DMS153 treated with DMSO at 0.1 percent for 48 hours (cell line): Measurements from ENCODE around the gene MIPEP.
"Not testable (repeated sequence)": the region's sequence is repeated elsewhere in the genome, so short reads cannot be mapped to it uniquely, and the experiment has no call there.

ENCODE experiments used
- DNase-seq: peaks from one replicate; lab custom pipeline; 2025; ENCODE audit not compliant: unreplicated experiment; lab: John Stamatoyannopoulos, UW

The MIPEP gene

GRCh38 chr13:23888658-23889614, at the start of gene MIPEP:
MIPEP (minus strand) TSS chr13:23889400; CDS start chr13:23889320, 80 bp downstream.
- DNase-seq = peak; percentile 92

GRCh38 chr13:23934520-23934919, 45.3 kb upstream of the MIPEP start:
- DNase-seq = no peak

GRCh38 chr13:23928985-23929384, 39.8 kb upstream of the MIPEP start:
- DNase-seq = no peak

- no peak for DNase-seq
Measured at GRCh38 chr13:23923031-23923430, 33.8 kb upstream of the MIPEP start.

GRCh38 chr13:23922005-23922932, 33.1 kb upstream of the MIPEP start:
- DNase-seq = no peak

- DNase-seq = peak; percentile 37
Measured at GRCh38 chr13:23921451-23921888, 32.3 kb upstream of the MIPEP start.

GRCh38 chr13:23919006-23919405, 29.8 kb upstream of the MIPEP start:
- no peak for DNase-seq

- no peak for DNase-seq
Measured at GRCh38 chr13:23918208-23918607, 29.0 kb upstream of the MIPEP start.

- DNase-seq = no peak
Measured at GRCh38 chr13:23915308-23915707, 26.1 kb upstream of the MIPEP start.

GRCh38 chr13:23912469-23912868, 23.3 kb upstream of the MIPEP start:
- no peak for DNase-seq

- DNase-seq = no peak
Measured at GRCh38 chr13:23909606-23910005, 20.4 kb upstream of the MIPEP start.

GRCh38 chr13:23905766-23906165, 16.6 kb upstream of the MIPEP start:
- DNase-seq = no peak

GRCh38 chr13:23903906-23904280, 14.7 kb upstream of the MIPEP start:
- no peak for DNase-seq

- no peak for DNase-seq
Measured at GRCh38 chr13:23902975-23903905, 14.0 kb upstream of the MIPEP start.

GRCh38 chr13:23901365-23901764, 12.2 kb upstream of the MIPEP start:
- no peak for DNase-seq

GRCh38 chr13:23899555-23899954, 10.4 kb upstream of the MIPEP start:
- peak; percentile 19 for DNase-seq

GRCh38 chr13:23898101-23898500, 8.9 kb upstream of the MIPEP start:
- no peak for DNase-seq

- not testable (repeated sequence) for DNase-seq
Measured at GRCh38 chr13:23897452-23897919, 8.3 kb upstream of the MIPEP start, which contains the start of gene C1QTNF9B. C1QTNF9B (minus strand) TSS chr13:23897502.

- not testable (repeated sequence) for DNase-seq
Measured at GRCh38 chr13:23894746-23895145, 5.5 kb upstream of the MIPEP start.

- not testable (repeated sequence) for DNase-seq
Measured at GRCh38 chr13:23893791-23894190, 4.6 kb upstream of the MIPEP start.
